ENCODE measurements around the gene NELFA.

NELFA gene

DNA sequence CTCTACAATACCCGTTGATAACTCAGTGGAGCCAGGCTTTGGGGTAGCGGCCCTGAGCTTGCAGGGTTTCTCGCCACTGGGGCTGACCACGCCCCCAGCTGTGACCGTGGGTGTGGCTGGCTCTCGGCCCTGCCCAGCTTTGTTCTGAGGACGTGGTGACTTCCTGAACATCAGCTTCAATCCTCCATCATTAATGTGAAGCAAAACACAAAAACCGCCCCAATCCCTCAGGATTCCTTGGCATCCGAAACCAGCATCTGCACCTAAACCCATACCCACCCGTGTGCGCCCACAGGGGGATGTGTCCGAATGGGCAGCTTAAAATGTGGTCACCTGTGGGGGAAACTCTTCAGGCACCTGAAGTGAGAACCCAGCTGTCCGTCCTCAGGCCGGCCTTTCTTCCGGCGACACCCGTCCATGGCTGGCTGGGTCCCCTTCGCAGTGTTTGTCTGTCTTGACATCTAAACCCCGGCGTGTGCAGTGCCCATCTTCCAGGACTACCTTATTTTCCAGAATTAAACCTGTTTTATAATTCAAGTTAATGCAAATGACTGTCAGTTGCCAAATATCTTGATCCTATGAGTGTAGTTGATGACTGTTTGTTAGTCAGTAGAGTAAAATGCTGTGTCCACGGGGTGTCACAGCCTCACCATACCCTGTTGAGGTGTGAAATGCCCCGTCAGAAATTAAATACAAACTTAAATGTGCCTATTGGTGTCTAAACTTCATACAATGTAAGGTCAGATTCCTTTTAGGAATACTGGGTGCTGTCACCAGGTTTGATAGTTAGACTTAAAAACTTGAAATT, 27.3 kb downstream of the NELFA start:
- no peak for DNase-seq

DNA sequence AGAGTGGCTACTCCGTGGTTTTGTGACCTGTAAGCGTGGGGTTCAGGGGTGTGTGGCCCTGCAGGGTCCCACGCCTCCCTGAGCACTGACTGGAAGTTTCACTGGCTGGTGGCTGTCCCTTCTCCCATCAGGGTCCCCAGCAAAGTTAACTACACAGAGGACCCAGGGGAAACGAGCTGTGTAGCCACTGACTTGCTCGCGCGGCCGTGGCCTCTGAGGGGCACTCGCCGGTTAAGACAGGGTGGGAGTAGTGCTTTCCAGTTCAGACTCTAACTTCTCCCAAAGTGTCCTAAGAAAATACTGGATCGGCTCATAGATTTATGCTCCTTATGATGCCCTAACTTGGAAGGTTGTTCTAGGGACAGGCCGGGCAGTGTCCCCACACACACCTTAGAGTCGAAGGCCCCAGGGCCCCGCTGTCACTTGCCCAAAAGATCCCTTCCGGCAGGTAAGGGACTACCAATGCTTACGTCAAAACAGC, 28.2 kb downstream of the NELFA start:
- no peak for DNase-seq

DNA sequence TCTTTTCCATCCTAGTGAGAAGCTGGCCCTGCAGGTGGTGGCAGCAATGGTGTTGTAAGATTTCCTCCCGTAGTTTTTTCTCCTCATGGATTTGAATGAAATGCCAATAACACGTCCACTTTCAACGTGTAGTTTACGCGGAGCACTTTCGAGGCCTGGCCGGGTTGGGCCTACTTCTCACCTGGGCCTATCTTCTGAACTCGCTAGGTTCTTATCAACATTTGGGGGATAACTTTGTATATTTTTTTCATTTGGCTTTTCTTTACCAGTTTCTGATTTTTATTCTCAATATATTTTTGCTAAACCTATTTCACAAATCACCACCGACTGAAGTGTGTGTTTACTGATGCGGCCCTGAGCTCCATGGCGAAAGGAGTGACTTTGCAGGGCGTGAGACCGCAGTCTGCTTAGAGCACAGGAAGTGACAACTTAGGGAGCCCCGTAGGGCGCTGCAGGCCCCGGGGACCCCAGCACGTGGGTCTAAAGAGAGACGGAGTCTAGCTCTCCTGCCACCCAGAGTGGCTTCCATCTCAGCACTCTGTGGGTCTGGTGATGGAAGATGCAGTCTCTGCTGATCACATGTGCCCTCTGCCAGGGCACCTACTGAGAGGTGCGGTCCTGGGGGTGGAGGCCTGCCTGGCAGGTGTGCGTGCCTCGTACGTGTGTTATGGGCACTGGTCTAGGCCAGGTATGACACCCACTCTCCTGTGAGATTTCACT, 29.1 kb downstream of the NELFA start:
- DNase-seq: no peak

DNA sequence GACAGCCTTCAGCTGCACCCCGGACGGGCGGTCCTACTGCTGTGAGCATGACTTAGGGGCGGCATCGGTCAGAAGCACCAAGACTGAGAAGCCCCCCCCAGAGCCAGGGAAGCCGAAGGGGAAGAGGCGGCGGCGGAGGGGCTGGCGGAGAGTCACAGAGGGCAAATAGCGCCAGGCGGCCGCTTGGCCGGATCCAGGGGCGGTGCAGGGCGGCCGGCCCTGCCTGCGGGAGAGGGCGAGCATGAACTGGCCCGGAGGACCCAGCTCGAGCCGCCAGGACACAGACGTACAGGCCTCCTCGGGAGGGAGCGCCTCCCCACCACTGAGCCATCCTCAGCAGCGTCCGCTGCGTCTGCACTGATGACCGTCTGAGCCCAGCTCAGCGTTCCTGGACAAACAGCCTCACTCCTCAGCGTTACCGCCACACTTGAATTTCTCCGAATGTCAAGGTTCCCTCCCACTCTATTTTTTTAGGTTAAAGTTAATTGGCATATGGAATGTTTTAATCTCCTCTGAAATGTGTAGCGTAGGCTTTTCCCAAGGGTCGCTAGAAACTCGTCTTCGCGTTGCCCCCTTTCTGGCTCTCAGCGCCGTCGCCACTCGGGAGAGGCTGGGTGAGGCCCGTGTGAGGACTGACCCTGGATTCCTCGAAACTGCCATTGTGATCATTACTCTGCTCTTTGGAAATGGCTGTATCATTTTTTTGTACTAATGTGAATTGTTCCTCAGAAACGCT, 29.9 kb downstream of the NELFA start:
- DNase-seq: no peak

DNA sequence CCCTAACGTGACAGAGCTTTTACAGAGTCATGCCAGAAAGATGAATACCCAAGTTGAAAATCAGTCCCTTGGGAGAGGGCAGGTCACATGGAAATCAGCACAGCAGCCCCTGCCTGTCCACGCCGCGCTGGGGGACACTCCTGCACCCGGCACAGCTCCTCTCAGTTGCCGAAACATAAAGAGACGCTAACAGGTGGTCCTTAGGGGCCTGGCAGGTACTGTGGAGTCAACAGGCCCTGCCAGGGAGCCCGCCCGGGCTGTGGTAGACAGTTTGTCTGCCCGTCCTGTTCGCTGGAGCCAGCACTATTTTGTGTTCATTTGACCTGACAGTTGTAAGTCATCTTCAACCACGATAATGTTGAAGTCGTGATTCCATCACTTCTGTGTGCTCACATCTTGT, 30.5 kb downstream of the NELFA start:
- DNase-seq: no peak

DNA sequence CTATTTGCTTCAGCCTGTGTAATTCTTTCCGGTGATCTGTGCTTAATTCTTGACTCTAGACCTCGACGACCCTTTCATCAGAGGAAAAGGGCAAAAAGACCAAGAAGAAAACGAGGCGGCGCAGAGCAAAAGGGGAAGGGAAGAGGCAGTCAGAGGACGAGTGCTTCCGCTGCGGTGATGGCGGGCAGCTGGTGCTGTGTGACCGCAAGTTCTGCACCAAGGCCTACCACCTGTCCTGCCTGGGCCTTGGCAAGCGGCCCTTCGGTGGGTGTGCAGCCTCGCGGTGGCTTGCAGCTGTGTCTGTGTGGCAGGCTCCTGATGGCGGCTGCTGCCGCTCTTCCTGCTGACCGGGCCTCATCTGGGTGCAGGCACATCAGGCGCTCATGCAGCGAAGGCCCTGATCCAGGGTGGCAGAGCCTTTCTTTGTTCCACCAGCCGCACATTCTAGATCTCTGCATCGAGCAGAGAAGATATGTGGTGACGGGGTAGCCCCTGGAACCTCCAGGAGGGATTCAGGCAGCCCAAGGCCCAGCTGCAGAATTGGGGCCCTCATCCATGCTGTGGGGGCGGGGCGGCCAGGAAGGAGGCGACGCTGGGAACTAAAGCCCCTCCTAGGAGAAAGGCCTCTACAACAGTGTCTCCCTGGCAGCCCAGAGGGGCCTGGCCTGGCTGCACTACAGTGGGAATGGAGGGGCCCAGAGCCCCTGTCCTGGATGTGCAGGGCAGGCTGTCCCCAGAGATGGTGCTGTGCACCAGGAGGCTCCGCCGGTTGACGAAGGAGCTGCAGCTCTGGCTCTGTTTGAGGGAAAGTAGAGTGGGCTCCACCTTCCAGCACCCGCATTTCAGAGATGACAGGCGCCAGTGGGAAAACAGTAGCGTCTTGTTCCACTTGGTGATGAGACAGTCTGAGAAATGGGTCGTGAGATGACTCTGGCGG, 32.1 kb downstream of the NELFA start:
- no peak for DNase-seq

DNA sequence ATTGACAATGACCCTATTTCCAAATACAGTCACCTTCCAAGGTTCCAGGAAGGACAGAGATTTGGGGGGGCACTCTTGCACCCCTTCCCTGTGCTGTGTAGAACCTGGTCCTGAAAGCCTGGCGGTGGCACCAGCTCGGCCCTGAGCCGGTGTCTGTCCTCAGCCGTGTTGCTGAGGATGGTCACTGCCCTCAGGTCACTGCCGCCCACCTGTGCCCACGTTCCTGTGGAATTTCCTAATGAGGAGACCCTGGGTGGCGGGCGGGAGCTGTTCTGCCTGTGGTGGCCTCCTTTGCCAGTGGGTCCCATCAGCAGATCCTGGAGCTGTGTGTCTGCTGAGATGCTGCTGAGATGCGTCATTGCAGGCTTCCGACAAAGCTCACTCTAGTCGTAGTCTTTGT, 32.9 kb downstream of the NELFA start:
- no peak for DNase-seq

DNA sequence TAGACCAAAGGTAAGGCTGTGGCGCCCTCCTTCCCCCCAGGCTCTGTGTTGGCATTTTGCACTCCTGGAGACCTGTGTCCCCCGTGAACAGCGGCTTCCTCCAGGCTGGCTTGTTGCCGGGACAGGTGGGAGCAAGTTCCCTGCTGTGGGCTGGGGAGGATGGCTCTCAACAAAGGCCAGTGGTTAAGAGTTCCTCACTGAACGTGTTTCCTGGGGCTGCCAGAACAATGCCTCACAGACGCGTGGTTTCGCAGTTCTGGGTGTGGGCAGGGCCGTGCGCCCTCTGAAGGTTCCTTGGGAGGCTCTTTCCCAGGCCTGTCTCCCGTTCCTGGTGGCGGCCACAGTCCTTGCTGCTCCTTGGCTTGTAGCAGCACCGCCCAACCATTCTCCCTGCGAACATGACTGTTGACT, 33.4 kb downstream of the NELFA start:
- DNase-seq: no peak

DNA sequence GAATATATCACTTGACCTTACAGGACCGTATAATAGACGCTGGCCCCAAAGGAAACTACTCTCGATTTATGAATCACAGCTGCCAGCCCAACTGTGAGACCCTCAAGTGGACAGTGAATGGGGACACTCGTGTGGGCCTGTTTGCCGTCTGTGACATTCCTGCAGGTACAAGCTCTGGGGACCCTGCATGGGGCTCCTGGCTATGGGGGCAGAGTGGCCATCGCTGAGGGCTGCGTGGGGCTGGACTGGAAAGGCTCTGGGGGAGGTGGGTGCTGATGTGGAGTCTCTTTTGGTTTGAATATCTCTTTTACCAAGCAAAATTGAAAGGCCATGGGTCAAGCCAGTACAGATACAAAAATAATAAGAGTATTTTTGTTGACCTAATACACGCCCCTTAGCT, 33.9 kb downstream of the NELFA start:
- DNase-seq: no peak

DNA sequence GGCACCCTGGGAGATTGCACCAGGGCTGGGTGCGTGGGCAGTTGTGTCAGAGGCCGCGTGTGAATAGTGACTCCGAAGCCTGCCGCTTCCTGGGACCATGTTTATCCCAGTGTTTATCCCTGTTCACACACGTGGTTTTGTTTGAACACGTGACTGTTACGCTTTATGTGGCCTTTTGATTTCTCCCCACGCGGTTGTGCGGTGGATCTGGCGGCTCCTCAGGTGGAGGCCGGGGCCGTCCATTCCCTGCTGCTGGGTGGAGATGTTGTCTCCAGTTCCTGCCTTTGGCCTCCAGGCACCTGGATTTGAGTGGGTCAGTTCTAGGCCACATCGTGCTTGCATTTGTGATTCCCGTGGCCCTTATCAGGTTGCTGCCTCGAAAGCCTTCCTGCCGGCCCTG, 35.1 kb downstream of the NELFA start:
- DNase-seq: no peak

DNA sequence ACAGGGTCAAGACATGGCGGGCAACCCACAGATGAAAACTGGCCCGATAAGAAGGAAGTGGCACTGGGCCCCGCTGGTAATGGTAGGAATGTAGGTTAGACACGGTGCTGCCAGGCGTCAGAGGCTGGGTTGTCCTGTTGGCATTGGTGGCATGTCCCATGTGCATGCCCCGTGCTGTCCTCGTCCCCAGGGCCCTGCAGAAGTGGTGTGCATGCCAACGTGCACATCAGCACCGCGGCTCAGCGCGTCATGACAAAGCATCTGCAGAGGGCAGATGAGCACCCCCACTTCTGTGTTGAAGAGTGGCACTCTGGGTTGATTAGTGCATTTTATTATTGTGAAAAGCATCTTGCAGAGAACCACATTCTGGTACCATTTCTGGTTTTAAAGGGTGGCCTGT, 35.6 kb downstream of the NELFA start:
- no peak for DNase-seq

DNA sequence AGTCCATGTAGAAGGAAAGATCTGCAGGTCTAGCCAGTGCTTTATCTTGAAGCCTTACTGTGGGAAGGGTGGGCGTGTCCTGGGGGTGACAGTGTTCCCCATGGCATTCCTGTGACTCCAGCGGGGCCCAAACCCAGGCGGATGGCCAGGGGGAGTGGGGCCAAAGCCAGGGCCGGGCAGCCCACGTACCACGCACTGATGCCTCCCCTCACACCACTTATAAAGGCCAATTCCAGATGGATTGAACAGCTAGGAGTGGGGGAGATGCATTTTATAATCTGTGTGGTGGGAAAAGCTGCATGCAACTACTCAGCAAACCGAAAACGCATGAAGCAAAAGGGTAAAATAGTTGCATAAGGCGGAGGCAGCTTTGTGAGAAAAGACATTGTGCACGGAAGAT, 36.4 kb downstream of the NELFA start:
- no peak for DNase-seq

DNA sequence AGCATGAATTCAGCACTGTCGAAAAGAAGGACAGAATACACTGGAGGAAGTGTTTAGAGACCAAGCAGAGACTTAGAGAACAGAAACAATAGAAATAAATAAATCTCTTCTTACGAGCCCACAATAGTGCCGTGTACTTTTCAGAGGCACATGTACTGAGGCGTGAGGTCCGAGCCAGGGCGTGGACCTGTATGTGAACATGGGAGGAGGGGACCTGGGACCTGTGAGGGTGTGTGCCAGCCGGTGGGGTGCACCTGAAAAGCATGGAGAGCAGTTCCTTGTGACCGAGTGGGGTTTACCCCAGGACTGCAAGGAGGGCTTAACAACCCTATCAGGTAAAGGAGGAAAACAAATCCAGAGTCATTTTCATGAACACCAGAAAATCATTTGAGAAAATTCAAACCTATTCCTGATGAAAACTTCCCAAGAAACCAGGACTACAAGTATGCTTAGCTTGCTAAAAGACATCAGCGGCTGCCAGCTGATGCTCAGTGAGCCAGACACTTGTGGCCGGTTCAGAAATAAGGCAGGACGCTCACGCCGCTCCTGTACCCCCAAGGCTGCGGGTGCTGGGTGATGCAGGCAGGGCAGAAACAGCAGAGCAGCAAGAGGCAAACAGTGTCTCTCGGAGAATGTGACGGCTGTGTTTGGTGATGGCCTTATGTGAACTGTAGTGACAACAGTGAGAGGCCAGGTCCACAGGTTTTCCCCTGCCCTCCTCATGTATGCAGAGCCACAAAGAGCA, 37.1 kb downstream of the NELFA start:
- DNase-seq: no peak

DNA sequence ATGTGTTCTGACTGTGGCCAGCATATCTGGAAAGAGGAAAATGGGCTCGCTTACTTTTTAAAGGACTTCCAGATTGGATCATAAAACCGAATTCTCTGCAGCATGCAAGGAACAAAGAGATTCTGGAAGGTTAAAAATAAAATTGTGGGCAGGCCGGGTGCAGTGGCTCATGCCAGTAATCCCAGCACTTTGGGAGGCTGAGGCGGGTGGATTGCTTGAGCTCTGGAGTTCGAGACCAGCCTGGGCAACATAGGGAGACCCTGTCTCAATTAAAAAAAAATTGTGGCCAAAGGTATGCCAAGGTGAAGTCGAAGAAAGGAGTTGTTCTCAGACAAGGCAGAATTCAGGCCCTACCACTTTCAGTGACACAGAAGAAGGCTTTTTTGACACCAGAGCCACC, 37.8 kb downstream of the NELFA start:
- no peak for DNase-seq

DNA sequence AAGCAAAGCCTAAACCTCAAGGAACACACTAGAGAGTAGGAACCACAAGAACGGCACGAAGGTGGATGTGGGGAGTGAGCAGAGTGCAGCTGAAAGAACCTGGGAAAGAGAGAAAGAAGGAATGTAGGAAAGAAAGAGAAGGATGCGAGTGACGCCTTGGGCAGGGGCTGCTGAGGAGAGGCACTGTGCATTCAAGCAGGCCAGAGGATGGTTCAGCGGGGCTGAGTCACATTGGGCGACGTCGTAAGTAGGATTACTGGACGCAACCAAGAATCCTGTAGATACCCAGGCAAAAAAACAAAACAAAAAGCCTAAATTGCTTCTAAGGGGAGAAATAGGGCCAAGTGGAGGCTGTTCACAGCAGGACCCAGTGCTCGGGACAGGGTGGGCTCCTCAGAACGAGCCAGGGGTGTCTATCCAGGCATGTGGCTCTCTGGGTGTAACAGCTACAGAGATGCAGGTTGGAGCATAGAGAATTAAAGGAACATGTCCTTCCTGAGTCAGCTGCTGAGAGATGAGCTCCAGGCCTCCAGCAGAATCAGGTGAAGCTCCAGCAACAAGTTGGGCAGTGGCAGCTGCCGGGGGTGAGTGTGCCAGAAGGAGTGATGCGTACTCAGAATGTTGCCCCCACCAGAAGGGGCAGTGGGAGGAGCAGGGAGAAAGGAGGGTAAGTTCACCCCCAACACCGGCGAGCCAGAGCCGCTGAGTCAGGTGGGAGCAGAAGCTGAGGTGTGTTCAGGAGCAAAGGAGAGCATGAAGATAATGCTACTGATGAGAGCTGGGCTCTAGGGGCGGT, 38.6 kb downstream of the NELFA start:
- no peak for DNase-seq

DNA sequence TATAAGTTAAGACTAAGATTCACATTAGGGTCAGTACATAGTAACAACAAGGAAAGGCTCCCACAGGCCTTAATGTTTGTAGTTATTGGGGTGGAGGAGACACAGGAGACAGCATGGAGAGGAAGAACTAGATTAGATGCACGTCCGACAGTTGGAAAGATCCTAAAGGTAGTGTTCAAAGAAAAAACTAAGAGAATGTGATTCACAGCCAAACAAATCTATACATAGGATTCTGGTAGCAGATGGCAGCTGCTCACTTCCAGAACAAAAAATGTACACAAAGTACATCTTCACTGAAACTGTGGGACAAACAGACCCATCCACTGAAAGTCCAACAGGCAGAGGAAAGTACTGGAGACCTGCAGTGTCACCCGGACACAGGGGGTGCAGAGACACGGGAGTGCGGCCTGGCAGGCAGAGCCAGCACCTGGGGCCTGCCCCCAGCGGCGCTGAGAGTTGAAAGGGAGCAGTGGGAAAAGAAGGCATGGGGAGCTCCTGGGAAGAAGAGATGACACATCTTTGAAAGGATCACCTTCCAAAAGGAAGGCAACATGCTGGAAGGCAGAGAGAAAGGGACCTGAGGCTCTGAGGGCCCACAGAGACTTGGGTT, 40.0 kb downstream of the NELFA start:
- no peak for DNase-seq

DNA sequence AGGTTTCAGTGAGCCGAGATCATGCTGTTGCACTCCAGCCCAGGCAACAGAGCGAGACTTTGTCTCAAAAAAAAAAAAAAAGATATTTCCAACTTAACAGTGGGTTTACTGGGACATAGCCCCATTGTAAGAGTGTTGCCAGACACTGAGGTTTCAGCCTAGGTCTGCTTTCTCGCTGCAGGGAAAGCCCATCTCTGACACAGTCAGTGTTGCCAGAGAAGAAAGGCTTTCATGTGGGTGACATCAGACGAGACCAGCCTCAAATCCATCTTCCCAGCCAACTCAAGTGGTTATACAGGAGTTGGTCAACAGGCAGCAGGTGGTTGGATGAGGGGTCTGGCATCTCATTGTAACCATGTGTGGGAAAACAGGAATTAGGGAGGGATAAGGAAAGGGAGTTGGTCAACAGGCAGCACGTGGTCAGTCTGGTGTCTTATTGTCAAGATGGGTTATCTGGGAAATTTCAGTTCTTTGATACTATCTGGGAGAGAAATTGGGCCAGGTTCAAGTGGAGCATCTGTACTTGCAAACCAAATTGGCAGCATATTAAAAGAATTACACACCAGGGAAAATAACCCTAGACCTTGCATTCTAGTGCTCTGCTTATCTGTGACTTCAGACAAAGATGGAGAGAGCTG, 41.1 kb downstream of the NELFA start:
- DNase-seq: no peak

DNA sequence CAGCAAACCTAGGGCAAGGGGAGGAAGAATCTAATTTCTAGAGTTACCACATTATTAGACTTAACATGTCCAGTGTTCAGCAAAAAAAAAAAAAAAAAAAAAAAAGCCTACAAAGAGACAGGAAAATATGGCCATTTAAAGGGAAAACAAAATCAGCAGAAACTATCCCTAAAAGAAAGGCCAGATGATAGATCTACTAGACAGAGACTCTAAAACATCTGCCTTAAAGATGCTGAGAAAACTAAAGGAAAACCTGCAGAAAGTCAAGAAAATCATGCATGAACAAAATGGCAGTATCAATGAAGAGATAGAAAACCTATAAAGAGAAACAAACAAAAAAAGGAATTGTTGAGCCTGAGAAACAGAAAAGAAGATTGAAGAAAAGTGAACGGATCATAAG, 43.8 kb downstream of the NELFA start:
- DNase-seq: no peak

DNA sequence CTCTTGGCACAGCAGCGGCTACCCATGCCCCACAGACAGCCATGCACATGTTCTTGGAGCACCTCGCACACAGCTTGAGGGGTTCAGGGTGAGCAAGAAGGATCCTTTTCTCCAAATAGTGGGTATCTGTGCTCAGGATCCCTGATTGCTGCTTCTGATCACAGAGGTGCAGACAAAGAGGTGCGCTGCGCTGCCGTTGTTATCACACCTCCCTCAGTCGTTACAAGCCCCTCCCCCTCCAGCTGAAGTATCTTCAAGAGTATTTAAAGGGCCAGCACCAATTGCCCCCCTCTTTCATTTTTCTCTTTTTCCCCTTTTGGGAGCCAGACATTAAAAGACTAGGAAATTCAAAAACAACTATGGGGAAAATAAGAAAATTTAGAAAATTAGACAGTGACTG, 44.3 kb downstream of the NELFA start:
- no peak for DNase-seq

DNA sequence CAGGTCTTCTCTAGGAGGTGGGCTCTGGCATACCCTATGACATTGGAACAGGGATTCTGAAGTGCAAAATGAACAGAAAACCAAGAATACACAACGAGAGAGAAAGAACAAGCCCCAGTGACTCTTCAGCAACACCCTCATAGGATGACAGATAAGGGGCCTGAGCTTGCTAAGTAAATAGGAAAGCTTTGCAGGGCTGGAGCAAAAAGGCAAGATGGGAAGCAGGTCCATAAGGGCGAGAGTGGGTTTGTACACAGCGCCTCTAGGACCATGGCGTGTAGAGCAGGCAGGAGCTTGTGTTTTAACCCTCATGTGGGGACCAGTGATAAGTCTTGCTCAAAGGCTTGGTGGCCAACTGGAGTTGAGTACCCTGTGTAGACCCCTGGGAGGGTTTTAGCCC, 45.8 kb downstream of the NELFA start:
- DNase-seq: no peak
